Measurements from ENCODE around the gene SPOCK2. TPM values are rescaled to one million over a fixed set of nuclear protein-coding genes. Genes with fewer than 3 reads are reported as not detected.

The SPOCK2 gene
- total and polyA plus RNA-seq, 2 of the 13 experiments (the other 11 are each of a cell fraction or from before 2014, with no cell fraction given) = 8.6 to 30.6 TPM

GRCh38 chr10:72038458-72039001 is 49.8 kb downstream of the SPOCK2 start (continued):
- TF ChIP-seq ZBTB33 (CRISPR knock-in tag; IDR thresholded peaks at IDR 0.05) (peak; percentile 65; the same call in 1 of the 2 replicates), ZNF414 (CRISPR knock-in tag; IDR thresholded peaks at IDR 0.05) (no peak), KDM5B (CRISPR knock-in tag; IDR thresholded peaks at IDR 0.05; ENCODE audit: borderline replicate concordance) (no peak), ZNF720 (CRISPR knock-in tag; IDR thresholded peaks at IDR 0.05) (no peak), ZNF263 (CRISPR knock-in tag; IDR thresholded peaks at IDR 0.05) (no peak; the same call in 1 of the 2 replicates), CSRNP1 (CRISPR knock-in tag; IDR thresholded peaks at IDR 0.05) (no peak), CBX2 (IDR thresholded peaks at IDR 0.05; ENCODE audit: low read depth, low read length) (no peak), CBX2 (CRISPR knock-in tag; IDR thresholded peaks at IDR 0.05; ENCODE audit: low read depth) (no peak), PHF8 (CRISPR knock-in tag; IDR thresholded peaks at IDR 0.05) (no peak), ELF3 (CRISPR knock-in tag; IDR thresholded peaks at IDR 0.05) (peak; percentile 81), TCF7L2 (IDR thresholded peaks at IDR 0.05; ENCODE audit: low read depth, low read length) (no peak), DRAP1 (CRISPR knock-in tag; IDR thresholded peaks at IDR 0.05) (peak; percentile 19; the same call in 1 of the 2 replicates), ZNF143 (CRISPR knock-in tag; IDR thresholded peaks at IDR 0.05) (no peak), GPBP1L1 (CRISPR knock-in tag; IDR thresholded peaks at IDR 0.05) (no peak), TAF1 (CRISPR knock-in tag; IDR thresholded peaks at IDR 0.05) (no peak), E2F1 (CRISPR knock-in tag; IDR thresholded peaks at IDR 0.05) (no peak)
- TF ChIP-seq, protein P1, sequence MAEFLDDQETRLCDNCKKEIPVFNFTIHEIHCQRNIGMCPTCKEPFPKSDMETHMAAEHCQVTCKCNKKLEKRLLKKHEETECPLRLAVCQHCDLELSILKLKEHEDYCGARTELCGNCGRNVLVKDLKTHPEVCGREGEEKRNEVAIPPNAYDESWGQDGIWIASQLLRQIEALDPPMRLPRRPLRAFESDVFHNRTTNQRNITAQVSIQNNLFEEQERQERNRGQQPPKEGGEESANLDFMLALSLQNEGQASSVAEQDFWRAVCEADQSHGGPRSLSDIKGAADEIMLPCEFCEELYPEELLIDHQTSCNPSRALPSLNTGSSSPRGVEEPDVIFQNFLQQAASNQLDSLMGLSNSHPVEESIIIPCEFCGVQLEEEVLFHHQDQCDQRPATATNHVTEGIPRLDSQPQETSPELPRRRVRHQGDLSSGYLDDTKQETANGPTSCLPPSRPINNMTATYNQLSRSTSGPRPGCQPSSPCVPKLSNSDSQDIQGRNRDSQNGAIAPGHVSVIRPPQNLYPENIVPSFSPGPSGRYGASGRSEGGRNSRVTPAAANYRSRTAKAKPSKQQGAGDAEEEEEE (CRISPR knock-in tag; IDR thresholded peaks at IDR 0.05; ENCODE audit: borderline replicate concordance) = no peak

All from HepG2 (cell line).